ENCODE measurements around the gene ICAM2.
"Not testable (repeated sequence)": the region's sequence is repeated elsewhere in the genome, so short reads cannot be mapped to it uniquely, and the experiment has no call there.

The ICAM2 gene

GRCh38 chr17:64016974-64017373 is 3.5 kb downstream of the ICAM2 start:
- H3K4me3 ChIP-seq (ENCODE audit: low read depth, low read length), result no peak overlapping the region
- no peak for DNase-seq (ENCODE audit: low read depth)

DNA sequence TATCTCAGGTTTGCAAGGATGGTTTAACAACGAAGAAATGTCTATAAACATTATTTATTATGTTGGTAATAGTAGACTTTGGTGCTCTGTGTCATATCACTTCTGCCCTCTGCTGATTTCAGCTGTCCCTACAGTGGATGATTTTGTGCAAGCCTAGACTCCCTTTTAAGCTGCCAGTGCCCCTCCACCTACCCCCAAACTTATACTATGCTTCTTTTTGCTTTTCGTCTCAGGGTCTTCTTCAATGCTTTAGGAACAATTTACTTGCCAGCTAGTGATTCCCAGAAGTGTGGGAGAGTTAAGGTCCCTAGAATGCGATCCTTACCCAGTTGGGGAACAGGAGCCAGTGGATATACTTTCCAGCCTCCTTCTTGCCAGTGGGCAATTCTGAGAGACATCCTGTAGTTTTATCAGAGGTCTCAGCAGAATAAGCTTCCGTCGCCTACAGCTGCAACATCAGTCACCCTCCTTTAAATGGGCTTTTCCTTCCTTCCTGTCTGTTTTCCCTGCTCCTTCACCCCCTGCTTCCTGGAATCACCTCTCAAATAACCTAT is 4.1 kb downstream of the ICAM2 start:
- H3K4me3 ChIP-seq (ENCODE audit: low read depth, low read length), result no peak overlapping the region
- no peak for DNase-seq (ENCODE audit: low read depth)

GRCh38 chr17:64015447-64015846 is 5.0 kb downstream of the ICAM2 start:
- no peak overlapping the region for H3K4me3 ChIP-seq (ENCODE audit: low read depth, low read length)
- no peak for DNase-seq (ENCODE audit: low read depth)

GRCh38 chr17:64009571-64010402 is 10.6 kb downstream of the ICAM2 start:
- no peak for DNase-seq (ENCODE audit: low read depth)
- no peak overlapping the region for H3K4me3 ChIP-seq (ENCODE audit: low read depth, low read length)

DNA sequence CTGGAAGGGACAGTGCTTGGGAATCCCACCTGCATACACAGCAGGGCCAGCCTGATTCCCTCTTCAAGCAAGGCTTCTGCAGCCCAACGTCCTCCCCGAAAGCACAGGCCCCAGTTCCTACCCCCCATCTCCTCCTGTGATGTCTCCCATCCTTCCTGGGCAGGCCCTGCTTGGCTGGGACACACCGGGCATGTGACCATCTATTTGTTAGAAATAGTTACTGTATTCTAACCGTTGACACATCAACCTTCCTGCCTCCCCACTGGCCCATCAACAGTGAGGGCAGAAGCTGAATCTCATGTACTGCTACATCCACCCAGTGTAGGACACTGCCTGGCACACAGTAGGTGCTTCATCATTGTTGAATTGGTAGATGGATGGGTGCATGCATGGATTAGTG is 11.6 kb downstream of the ICAM2 start:
- H3K4me3 ChIP-seq (ENCODE audit: low read depth, low read length), result no peak overlapping the region
- no peak for DNase-seq (ENCODE audit: low read depth)

GRCh38 chr17:64008346-64008745 is 12.1 kb downstream of the ICAM2 start:
- no peak overlapping the region for H3K4me3 ChIP-seq (ENCODE audit: low read depth, low read length)
- DNase-seq (ENCODE audit: low read depth), result no peak

DNA sequence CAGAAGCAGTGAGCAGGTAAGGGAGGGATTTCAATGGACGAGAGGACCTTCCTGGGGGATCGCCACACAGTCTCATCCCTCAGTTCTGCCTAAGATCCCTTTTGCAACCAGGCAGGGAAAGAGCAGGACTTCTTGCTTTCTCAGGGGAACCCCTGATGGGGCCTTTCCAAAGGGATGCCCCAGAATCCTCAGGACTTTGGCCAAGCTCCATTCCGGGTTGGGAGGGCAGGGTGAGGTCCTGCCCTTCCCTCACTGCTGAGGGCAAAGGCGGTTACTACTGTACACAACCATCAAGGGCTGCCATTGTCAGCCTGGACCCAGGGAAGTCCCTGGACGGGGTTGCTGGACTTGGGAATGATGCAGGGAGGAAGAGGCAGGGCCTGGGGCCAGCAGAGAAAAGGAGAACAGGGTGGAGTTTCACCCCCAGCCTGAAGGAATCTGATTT is 12.6 kb downstream of the ICAM2 start:
- no peak overlapping the region for H3K4me3 ChIP-seq (ENCODE audit: low read depth, low read length)
- DNase-seq (ENCODE audit: low read depth), result no peak

GRCh38 chr17:64007089-64007837 is 13.2 kb downstream of the ICAM2 start:
- not testable (repeated sequence) for H3K4me3 ChIP-seq (ENCODE audit: low read depth, low read length); DNase-seq (ENCODE audit: low read depth)

DNA sequence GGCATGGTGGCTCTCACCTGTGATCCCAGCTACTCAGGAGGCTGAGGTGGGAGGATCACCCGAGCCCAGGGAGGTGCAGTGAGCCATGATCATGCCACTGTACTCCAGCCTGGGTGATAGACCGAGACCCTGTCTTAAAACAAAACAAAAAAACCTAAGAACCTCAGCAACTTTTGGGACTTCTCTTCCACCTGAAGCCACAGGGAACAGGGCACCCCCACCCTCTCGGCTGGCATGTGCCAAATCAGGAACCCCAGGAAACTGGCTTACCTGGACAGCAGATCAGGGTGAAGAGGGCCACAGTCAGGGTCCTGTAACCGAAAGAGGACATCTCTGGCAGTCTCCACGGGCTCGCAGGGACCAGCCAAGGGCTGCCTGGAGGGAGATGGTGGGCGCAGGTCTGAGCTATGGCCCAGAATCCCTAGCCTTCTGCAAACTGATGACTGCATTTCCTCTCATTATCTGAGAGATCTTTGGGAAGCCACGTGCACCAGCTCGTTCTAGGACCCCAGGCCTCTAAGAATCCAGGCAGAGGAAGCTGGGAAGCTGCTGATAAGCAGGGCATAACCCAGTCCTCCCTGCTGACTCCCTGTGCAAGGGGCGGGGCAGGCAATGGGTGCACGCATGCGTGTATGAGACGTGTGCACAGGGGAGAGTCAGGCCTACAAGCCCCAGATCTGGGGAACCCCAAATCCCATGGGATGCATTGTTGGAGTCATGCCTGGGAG is 13.9 kb downstream of the ICAM2 start:
- DNase-seq (ENCODE audit: low read depth), result no peak
- no peak overlapping the region for H3K4me3 ChIP-seq (ENCODE audit: low read depth, low read length)

DNA sequence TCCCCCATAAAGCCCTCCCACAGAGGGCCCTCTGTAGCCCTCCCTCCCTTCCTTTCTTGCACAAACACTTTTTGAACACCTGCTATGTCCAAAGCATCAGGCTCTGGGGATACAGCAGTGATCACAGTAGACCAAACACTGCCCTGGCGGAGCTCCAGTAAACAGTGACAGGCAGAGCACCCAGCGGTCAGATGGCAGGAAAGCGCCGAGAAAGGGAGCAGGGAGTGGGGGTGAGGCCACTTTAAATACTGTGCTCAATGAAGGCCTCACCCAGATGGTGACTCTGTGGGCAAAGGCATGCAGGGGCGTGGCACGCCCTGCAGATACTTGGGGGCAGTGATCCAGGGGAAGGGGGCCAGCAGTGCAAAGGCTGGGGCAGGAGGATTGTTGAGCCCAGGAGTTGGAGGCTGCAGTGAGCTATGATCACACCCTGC is 14.7 kb downstream of the ICAM2 start:
- H3K4me3 ChIP-seq (ENCODE audit: low read depth, low read length), result no peak overlapping the region
- DNase-seq (ENCODE audit: low read depth), result no peak

DNA sequence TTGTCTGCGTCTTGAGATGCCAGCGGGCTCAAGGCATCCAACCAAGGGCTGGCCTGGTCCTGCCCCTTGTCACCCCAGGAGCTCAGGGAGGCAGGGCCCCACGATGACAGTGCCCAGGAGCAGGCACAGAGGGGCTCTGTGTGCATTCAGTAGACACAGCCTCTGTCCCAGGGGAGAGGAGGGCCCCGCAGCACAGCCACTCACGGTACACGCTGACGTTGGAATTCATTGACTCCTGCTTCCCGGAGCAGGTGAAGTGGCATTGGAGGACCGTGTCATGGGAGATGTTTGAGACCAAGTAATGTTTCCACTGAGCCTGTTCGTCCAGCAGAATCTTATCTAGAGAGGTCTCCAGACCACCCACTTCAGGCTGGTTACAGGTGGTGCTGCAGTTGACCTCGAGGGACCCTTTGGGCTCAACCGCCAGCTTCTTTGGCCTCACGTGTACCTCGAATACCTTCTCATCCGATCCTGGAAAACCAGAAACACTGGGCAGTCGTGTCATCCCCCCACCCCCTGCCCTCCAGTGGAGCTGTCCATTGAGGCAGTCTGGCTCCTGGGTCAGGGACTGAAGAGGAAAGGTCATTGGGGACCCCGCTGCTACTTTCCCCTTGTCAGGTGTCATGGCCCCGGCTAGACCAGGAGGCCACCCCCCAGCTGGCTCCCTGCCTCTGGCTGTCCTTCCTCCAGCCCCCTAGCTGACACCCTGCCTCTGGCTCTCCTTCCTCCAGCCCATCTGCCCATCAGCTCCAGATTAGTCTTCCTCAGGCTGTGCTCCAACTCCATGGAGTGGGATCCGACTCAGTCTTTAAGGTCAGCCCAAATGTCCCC is 15.3 kb downstream of the ICAM2 start:
- no peak overlapping the region for H3K4me3 ChIP-seq (ENCODE audit: low read depth, low read length)
- no peak for DNase-seq (ENCODE audit: low read depth)

- no peak for DNase-seq (ENCODE audit: low read depth)
- H3K4me3 ChIP-seq (ENCODE audit: low read depth, low read length), result no peak overlapping the region
Measured at GRCh38 chr17:64004218-64004770, 16.1 kb downstream of the ICAM2 start.

- H3K4me3 ChIP-seq (ENCODE audit: low read depth, low read length), result no peak overlapping the region
- no peak for DNase-seq (ENCODE audit: low read depth)
Measured at GRCh38 chr17:64003526-64004121, 16.8 kb downstream of the ICAM2 start.

- no peak overlapping the region for H3K4me3 ChIP-seq (ENCODE audit: low read depth, low read length)
- DNase-seq (ENCODE audit: low read depth), result no peak
Measured at GRCh38 chr17:64002658-64003525, 17.5 kb downstream of the ICAM2 start.

- DNase-seq (ENCODE audit: low read depth), result peak; percentile 48
- no peak overlapping the region for H3K4me3 ChIP-seq (ENCODE audit: low read depth, low read length)
Measured at GRCh38 chr17:64001763-64002529, 18.5 kb downstream of the ICAM2 start.

- no peak overlapping the region for H3K4me3 ChIP-seq (ENCODE audit: low read depth, low read length)
- DNase-seq (ENCODE audit: low read depth), result no peak
Measured at GRCh38 chr17:64001091-64001579, 19.3 kb downstream of the ICAM2 start.
